HG02884 (cell line): ENCODE measurements around the gene ARHGEF37.

Experiments
- ATAC-seq: cut with Tn5 transposase; IDR thresholded peaks from one replicate; pipeline ENCODE4 v1.9.1; 2021; ENCODE audit warnings: mild to moderate bottlenecking, moderate library complexity; ENCODE audit not compliant: unreplicated experiment

ARHGEF37 gene

DNA sequence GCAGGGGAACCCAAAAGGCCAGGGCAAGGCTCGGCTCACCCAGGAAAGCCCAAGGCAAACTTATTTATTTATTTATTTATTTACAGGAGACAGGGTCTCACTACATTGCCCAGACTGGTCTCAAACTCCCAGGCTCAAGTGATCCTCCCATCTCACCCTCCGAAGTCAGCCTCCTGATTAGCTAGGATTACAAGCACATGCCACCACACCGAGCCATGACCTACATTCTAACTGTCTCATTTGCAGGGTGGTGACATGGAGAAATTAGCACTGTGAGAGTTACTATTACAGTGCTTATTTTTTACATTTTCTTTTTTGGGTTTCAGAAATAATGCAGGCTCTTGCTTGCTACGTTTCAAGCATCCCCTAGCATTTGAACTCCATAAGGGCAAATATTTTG is 18.1 kb downstream of the ARHGEF37 start:
- ATAC-seq = no peak

DNA sequence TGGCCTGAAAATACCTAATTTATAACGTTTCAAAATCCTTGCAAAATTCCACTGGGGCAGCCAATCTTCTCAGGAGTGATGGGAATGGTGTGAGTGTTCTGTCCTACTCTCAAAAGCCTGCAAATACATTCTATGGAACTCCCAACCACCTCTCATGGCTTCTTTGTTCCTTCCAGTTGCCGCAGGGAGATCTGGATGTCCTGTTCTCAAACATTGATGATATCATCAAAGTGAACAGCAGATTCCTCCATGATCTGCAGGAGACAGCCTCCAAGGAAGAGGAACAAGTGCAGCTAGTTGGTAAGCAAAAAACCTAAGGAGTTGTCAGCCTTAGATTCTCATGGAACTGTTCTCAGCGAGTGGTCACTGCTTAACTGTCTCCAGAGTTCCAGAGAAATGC is 19.6 kb downstream of the ARHGEF37 start:
- ATAC-seq = no peak

DNA sequence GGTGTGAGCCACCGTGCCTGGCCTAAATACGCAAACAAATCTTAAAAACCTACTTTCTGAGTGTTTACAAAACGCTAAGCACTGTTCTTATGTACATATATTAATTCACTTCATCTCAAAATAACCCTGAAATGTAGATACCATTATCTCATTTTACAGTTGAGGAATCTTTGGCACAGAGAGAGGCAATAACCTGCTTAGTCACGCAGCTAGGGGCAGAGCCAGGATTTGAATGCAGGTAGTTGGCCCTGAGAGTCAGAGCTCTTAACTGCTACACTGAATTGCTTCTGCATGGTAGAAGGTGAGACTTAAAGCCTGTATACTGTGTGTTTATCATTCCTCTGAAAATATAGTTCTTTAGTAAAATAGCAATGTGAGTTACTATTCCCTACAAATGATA is 21.9 kb downstream of the ARHGEF37 start:
- ATAC-seq = no peak

DNA sequence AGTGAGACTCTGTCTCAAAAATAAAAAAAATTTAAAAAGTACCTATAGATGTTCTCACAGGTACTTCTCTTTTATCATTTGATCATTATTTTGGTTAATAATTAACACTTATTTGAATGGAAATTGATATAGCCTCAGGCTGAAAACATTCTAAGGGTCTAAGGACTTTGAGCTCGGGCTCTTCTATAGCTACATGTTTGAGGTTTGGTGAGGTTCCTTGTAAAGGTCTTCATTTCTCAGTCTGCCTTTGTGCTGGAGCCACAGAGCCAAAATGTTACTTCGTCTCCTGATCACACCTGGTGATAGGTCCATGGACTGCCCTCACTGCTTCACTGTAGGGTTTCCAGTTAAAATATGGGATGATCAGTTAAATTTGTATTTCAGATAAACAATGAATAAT is 22.6 kb downstream of the ARHGEF37 start:
- ATAC-seq = no peak

DNA sequence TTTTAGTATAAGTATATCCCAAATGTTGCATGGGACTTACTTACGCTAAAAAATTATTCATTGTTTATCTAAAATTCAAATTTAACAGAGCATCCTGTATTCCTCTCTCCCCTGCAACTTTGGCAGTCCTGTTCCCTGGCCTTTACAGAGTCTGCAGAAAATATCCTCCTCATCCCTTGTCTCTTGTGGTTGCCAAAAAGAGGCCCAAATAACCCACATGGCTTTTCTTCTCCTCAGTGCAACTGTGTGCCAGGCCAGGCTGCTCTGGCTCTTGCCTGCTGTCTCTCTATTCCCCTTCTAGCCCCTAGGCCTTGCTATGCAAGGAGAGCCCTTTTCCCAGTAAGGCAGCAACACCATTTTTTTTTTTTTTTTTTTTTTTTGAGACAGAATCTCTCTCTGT is 23.0 kb downstream of the ARHGEF37 start:
- ATAC-seq = no peak

DNA sequence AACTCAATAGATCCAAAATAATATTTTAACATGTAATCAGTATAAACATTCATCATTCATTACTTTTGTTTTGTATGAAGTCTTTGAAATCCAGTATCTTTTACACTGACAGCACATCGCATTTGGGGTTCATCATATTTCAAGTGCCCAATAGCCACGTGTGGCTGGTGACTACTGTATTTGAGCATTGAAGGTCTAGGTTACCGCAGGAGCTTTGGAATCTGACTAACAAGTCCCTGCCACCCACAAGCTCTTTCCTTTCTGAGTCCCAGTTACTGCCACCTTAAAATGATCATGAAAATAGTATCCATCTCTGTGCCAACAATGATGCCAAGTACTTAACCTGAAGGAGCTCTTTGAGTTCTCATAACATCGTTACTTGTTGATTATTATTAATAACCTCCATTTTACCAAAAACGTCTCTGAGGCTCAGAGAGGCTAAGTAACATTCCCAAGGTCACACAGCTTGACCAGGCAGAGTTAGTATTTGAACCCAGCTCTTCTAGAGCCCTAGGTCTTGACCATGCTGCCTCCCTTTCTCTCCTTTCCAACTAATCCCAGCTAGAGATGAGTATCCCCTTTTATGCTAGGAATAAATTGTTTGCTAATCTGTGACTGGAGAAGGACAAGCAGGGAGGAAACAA is 24.2 kb downstream of the ARHGEF37 start:
- ATAC-seq = no peak

DNA sequence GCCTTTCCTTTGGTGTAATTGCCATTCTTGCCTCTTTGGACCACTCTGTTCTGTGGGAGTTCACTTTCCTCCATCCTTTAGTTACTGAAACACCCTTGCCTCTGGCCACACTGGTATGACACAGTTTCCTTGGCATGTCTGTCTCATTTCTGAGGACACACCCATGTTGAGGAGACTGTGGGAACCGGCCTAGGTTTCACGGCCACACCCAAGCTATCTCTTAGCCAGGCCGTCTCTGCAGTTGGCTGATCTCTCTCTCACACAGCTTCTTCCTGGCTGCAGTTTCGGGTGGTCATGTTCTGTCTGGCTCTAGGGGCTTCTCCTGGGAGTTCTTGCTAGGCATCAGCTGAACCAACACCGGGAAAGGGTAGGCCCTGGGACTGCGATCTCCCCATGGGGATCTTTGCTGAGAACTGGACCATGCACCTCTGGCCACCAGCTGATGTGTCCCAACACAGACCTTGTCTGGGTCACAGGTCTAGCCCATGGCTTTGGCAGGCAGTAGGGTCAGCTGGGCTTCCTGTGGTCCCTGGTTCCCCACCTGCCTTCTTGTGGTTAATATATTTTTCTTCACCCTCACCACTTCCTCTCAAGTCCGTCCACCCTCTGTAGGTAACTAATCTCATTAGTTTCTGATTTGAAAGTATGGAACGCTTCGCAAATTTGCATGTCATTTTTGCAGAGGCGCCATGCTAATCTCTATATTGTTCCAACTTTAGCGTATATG is 24.9 kb downstream of the ARHGEF37 start:
- ATAC-seq = peak; percentile 79

DNA sequence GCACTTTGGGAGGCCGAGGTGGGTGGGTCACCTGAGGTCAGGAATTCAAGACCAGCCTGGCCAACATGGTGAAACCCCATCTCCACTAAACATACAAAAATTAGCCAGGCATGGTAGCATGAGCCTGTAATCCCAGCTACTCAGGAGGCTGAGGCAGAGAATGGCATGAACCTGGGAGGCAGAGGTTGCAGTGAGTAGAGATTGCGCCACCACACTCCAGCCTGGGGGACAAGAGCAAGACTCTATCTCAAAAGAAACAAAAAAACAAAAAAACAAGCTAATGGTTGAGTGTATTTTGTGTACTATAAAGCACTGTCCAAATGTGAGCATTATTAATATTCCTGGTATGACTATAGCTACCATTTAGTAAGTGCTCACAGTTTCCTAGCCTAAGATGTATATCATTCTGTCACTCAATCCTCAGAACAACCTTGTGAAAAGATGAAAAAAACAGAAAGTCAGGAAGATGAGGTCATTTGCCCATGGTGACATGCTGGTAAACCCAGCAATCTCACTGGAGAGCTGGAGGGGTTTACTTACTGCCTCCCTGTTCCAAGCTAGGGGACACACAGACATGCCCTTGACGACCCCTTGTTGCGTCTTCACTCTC is 27.7 kb downstream of the ARHGEF37 start:
- no peak for ATAC-seq

DNA sequence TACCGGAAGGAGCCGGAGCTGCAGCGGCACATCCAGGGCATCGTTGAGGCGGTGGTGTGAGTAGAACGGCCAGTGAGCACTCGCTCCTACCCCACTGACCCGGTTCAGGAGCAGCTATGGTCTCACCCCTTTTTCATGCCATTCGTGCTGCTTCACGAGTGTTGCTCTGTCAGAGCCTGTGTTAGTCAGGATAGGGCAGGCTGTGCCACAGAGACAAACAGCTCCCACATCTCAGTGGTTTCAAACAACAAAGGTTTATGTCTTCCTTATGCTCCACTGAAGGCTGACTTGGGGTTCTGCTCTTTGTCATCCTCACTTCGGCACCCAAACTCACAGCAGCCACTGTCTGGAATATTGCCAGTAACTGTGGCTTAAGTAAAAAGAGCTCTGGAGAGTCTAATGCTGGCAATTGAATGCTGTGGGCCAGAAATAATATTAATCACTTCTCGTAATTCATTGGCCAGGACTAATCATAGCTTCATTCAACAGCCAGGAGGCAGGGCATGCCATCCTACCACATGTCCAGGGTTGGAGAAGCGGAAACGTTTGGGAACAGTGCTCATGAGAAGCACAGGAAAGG is 28.4 kb downstream of the ARHGEF37 start:
- no peak for ATAC-seq

DNA sequence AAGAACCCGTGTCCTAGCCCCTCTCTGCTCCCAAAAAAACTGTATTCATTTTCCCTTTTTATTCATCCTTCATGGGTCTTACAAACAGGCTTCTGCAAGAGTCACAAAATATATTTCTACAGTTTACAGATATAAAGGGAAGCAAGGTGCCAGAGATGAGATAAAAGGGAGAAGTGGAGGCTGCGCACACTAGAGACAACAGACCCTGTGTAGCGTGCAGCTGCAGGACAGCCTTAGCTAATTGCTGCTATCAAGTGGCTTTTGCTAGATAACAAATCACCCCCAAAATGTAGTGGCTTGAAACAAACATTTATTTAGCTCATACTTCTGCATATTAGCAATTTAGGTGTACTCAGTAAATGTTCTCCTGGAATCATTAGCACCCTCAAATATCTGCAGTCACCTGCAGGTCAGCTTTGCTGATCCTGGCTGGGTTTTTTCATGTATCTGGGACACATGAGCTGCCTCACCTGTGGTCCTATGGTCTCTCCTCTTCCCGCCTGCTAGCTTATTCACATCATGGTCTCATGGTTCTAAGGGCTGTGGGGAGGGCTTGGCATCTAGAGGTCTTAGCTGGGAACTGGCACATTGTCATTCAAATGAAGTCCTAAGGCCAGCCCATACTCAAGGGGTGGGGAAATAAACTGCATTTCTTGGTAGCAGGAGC is 29.4 kb downstream of the ARHGEF37 start:
- ATAC-seq = no peak

DNA sequence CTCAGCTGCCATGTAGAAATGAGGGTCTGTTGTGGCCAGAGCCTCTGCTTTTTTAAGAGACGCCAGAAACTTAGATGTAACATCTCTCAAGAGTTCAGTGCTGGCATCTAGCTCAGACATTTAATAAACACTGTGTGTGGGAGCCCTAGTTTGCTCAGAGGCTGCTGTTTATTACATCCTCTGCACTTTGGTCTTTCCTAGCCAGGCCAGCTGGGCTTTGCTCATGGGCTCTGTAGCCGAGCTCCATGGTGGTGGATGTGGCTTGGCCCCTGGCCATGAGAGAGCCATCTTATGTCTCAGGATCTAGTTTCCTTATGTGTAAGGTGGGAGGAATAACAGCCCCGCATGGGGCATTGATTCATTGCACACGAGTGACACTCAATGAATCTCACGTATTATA is 30.0 kb downstream of the ARHGEF37 start:
- ATAC-seq = no peak

DNA sequence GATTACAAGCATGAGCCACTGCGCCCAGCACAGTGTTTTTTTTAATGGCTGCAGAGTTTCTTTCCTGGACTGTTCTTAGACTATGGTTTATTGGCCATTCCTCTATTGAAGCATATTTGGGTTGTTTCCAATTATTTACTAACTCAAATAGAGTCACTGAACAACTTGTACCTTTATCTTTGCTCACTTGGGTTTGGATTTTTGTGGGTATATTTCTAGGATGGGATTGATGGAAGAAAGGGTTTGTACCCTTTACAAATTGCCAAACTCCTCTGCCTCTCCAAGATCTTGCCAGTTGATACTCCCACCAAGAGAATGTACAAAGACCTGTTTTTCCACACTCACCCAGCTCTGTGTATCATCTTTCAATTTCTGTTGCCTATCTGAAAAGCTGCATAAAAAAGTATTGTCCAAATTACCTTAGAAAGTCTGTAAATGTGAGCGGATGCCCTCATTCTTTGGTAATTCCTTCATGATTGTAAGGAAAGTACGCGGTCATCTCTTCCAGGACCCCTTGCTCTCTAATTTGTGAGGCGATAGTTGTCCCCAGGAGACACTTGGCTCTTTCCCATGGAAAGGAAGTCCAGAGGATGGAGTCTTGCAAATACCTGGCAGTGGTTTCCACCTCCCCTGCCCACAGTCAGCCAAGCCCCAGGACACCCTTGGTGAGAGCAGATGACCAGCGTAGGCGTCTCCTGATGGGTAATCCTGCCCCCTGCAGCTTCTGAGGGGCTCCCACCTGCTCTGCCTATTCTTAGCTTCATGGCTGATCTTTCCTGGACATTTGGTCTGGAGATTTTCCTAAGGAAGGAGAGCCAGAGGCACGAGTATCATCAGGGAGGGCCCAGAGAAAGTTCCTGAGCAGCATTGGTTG is 33.0 kb downstream of the ARHGEF37 start:
- ATAC-seq = no peak

DNA sequence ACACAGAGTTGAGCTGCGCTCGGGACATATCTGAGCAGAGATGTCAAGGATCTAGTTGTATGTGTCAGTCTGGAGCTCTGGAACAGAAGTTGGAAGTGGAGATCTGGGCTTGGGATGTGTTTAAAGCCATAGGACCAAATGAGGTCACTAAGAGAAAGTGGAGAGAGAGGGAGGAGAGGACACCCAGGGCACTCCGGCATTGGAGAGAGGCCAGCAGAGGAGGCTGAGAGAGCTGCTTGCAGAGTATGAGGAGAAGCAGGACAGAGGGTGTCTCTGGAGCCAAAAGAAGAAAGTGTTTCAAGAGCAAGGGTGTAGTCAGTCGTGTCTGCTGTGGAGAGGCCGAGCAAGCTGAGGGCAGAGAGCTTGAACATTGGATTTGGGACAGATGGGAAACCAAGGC is 34.7 kb downstream of the ARHGEF37 start:
- ATAC-seq = no peak

DNA sequence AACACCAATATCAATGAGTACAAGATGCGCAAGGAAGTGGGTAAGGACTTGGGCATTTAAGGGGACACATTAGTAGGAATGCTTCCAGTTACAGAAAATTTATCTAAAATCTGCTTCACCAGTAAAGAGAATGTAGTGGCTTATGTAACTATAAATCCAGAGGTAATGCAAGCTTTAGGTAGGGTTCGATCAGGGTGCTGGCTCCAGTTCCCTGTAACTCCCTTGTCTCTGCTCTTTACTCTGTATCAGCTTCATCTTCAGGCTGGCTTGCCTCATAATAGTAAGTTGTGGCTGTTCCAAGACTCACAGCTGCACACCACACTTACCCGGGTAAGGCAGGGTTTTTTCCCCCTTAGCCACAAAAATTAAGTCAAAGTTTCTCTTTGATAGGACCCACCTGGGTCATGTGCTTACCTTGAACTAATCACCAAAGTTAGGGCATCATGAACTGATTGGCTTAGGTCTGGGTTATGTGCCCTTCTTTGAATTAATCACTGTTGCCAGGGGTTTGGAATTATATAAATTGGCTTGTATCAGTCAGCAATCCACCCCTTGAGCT is 35.5 kb downstream of the ARHGEF37 start:
- ATAC-seq = peak; percentile 55

DNA sequence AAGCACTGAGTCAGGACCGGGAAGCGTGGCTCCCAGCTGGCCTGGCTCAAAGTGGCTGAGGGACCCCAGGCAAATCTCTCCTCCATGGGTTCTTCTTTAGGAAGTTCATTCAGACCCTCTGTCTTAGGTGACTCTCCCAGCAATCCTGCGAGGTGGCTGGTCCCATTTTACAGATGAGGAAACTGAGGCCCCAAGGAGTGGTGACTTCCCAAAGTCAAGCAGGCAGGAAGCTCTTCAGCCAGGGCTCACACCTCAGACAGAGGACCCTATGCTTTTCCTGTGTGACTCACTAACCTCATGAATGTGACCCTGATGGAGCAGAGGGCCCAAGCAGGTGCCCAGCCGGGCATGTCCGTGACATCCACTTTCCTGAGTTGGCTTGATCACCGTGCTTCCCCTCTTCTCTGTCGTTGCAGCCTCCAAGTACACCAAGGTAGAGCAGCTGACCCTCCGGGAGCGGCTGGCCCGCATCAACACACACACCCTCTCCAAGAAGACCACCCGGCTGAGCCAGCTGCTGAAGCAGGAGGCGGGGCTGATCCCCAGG is 36.5 kb downstream of the ARHGEF37 start:
- no peak for ATAC-seq

DNA sequence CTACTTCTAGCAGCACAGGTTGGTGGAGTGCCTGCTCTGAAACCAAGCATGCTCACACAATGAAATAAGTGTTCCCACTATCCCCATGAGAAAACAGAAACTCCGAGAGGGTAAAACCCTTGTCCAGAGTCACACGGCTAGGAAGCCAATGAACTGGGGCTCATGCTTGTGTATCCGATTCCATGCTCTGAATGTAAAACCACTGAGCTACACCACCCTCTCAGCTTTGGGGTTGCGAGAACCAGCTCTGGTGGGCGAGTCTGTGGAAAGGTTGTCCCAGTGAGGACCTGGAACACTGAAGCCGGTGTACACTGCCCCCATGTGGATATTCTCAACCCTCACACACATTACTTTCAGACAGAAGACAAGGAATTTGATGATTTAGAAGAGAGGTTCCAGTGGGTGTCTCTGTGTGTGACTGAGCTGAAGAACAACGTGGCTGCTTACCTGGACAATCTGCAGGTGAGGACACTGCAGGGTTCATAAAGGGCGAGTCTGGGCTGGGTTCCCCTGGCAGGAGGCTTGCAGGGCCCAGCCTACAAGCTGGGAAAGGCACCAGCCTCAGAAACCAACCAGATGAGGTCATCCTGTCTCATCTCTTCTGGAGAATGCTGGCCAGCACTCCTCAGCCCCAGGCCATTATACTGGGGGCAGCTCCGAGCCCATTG is 37.4 kb downstream of the ARHGEF37 start:
- ATAC-seq = no peak

DNA sequence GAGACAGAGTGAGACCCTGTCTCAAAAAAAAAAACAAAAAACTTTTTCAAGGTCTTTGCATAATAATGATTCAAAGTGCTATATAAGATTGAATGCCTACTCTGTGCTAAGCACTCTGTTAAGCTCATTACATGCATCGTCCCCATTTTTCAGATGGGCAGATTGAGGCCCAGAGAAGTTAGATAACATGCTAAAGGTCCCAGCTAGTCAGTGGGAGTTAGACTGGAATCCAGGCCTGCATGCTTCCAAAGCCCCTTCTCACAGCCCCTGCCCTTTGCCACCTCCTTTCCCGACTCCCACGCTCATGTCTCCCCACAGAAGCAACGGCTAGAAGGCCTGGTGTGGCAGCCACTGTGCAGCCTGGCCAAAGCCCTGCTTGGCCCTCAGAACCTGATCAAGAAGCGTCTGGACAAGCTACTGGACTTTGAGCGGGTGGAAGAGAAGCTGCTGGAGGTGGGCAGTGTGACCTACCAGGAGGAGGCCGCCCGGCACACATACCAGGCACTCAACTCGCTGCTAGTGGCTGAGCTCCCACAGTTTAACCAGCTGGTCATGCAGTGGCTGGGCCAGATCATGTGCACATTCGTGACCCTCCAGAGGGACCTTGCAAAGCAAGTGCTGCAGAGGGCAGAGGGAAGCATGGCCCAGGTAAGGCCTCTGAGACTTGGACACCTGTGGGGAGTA is 40.3 kb downstream of the ARHGEF37 start:
- no peak for ATAC-seq

DNA sequence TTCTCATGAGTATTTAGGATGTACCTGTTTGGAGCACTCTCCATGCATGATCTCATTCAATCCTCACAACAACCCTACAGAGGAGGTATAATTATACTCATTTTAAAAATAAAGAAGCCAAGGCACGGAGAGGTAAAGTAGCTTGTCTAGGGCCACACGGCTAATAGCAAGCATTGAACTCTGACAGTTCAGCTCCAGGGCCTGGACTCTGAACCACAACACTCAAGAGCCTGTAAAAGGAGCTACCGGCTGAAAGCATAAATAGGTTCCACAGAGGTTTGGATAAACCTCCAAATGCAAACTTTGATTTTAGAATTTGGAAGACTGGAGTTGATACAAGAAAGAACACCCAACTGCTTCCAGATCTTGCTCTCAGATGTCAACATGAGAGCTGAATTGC is 41.2 kb downstream of the ARHGEF37 start:
- ATAC-seq = no peak

DNA sequence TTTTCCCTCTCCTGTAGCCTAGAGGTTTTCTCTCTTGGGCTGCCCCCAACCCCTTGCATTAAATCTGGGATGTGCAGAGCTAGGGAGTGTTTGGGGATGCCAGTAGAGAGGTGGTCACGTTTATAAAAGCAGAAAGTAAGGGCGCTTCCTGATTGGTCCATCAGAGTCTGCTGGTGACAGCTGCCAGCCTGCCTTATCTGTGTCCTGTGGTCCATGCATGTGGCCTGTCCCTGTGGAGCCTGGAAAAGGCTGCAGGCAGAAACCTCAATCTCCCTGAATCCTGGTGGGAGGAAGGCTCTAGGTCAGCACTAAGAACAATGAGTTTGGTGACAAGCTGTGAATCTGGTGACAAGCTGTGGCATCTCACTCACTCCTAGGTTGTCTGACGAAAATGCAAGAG is 42.2 kb downstream of the ARHGEF37 start:
- ATAC-seq = no peak
